Loucy (cell line): ENCODE data around the gene MYOZ2.

ENCODE experiments used
- H2AFZ ChIP-seq: fragments of 200-600 bp; sonication (generic); 2 replicates; pipeline ENCODE4 v1.6.0; 2016; ENCODE audit warnings: antibody characterized with exemption, mild to moderate bottlenecking, low read length, moderate library complexity
- H3F3A ChIP-seq: fragments of 200-600 bp; 2 replicates; pipeline ENCODE4 v1.6.0; 2016; ENCODE audit warnings: antibody characterized with exemption, low read depth, mild to moderate bottlenecking
- H3K27me3 ChIP-seq: fragments of 200-600 bp; sonication (generic); 2 replicates; pipeline ENCODE4 v1.6.1; 2014; ENCODE audit warnings: low read length, mild to moderate bottlenecking; ENCODE audit not compliant: insufficient read depth, poor library complexity, severe bottlenecking
- H3K36me3 ChIP-seq: fragments of 200-600 bp; sonication (generic); 2 replicates; pipeline ENCODE4 v1.6.1; 2016; ENCODE audit warnings: low read length; ENCODE audit not compliant: insufficient read depth
- H3K4me1 ChIP-seq: fragments of 200-600 bp; sonication (generic); 2 replicates; pipeline ENCODE4 v1.5.1; 2014; ENCODE audit warnings: low read length, mild to moderate bottlenecking; ENCODE audit not compliant: insufficient read depth, poor library complexity, severe bottlenecking
- H3K4me2 ChIP-seq: fragments of 200-600 bp; sonication (generic); 2 replicates; pipeline ENCODE4 v1.6.0; 2014; ENCODE audit warnings: antibody characterized with exemption, low read length, low read depth, mild to moderate bottlenecking; ENCODE audit not compliant: poor library complexity, severe bottlenecking
- H3K4me3 ChIP-seq: fragments of 200-600 bp; sonication (generic); 2 replicates; pipeline ENCODE4 v1.5.1; 2014; ENCODE audit warnings: low read length, mild to moderate bottlenecking, mixed read lengths; ENCODE audit not compliant: poor library complexity, severe bottlenecking
- H3K79me2 ChIP-seq: fragments of 200-600 bp; sonication (generic); 2 replicates; pipeline ENCODE4 v1.6.1; 2014; ENCODE audit warnings: low read length; ENCODE audit not compliant: insufficient read depth
- H3K9ac ChIP-seq: fragments of 200-600 bp; sonication (generic); 2 replicates; pipeline ENCODE4 v1.6.0; 2014; ENCODE audit warnings: mild to moderate bottlenecking, low read depth, low read length, moderate library complexity; ENCODE audit not compliant: poor library complexity, severe bottlenecking
- H3K9me2 ChIP-seq: fragments of 200-600 bp; sonication (generic); replicated peaks from 2 replicates; pipeline ENCODE4 v1.6.1; 2016; ENCODE audit warnings: low read depth, low read length, mixed read lengths
- H3K9me3 ChIP-seq: fragments of 200-600 bp; sonication (generic); 2 replicates; pipeline ENCODE4 v1.6.1; 2014; ENCODE audit warnings: mild to moderate bottlenecking, antibody characterized with exemption, low read length, low read depth; ENCODE audit not compliant: insufficient read depth
- H4K20me1 ChIP-seq: fragments of 200-600 bp; sonication (generic); 2 replicates; pipeline ENCODE4 v1.6.0; 2014; ENCODE audit warnings: antibody characterized with exemption, low read length, mild to moderate bottlenecking; ENCODE audit not compliant: insufficient read depth, poor library complexity, severe bottlenecking
- EZH2phosphoT487 ChIP-seq: fragments of 200-600 bp; IDR thresholded peaks from 2 replicates; pipeline ENCODE4 v1.6.1; 2018; ENCODE audit warnings: antibody characterized with exemption, mild to moderate bottlenecking, moderate library complexity, borderline replicate concordance
- TF ChIP-seq, protein P1 (sequence below): fragments of 200-600 bp; sonication (generic); conservative IDR thresholded peaks from 2 replicates; pipeline ENCODE4 v1.5.1; 2014; ENCODE audit warnings: mild to moderate bottlenecking, antibody characterized with exemption, low read length

Gene MYOZ2

DNA sequence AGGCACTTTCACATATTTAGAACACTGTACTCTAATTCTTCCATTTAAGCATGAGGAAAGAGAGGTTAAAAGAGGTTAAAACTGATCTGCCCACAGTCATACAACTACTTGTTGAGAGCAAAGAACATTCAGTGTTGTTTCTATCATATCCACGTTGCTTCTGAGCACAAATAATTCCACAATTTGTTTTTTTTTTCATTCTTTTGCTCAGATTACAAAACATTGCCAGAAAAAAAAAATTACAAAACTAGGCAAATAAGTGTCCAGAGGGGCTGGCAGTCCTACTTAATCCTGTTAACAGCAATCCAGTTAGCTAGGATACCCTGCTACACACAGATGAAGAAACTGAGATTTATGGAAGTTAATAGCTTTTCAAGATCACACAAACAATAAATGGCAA, 70.5 kb downstream of the MYOZ2 start:
- Histone ChIP-seq H3F3A (no peaks in the 10 kb centered on the region), H3K4me3 (no peak overlapping the region), H3K4me1 (no peaks in the 10 kb centered on the region), H3K9ac (no peak overlapping the region), H3K27me3 (no peaks in the 10 kb centered on the region), H4K20me1 (no peaks in the 10 kb centered on the region), H3K36me3 (no peaks in the 10 kb centered on the region), H3K9me3 (no peaks in the 10 kb centered on the region), H3K9me2 (no peaks in the 10 kb centered on the region), H3K4me2 (no peak overlapping the region), H2AFZ (no peak overlapping the region), H3K79me2 (no peaks in the 10 kb centered on the region)
- no peak for TF ChIP-seq EZH2phosphoT487

DNA sequence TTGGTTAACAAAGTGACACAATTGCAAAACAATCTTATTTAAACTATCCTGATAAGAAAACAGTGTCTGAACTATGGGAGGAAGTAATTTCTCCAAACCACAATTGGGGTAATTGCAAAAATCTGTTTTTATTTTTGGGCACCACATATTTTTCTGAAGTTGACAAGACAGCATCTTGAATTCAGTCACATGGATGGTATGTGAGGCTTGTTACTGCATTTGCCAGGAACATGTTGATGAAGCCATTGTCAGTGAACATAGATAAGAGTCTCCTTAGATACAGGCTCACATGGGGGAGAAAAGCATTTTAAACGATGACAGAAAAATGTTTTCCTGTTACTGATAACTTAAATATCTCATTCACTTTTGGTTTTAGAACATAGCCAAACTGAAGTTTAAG, 71.4 kb downstream of the MYOZ2 start:
- H3K36me3 ChIP-seq = no peaks in the 10 kb centered on the region
- no peaks in the 10 kb centered on the region for H3K27me3 ChIP-seq
- H3K79me2 ChIP-seq = no peaks in the 10 kb centered on the region
- TF ChIP-seq EZH2phosphoT487 = no peak
- TF ChIP-seq, protein P1, sequence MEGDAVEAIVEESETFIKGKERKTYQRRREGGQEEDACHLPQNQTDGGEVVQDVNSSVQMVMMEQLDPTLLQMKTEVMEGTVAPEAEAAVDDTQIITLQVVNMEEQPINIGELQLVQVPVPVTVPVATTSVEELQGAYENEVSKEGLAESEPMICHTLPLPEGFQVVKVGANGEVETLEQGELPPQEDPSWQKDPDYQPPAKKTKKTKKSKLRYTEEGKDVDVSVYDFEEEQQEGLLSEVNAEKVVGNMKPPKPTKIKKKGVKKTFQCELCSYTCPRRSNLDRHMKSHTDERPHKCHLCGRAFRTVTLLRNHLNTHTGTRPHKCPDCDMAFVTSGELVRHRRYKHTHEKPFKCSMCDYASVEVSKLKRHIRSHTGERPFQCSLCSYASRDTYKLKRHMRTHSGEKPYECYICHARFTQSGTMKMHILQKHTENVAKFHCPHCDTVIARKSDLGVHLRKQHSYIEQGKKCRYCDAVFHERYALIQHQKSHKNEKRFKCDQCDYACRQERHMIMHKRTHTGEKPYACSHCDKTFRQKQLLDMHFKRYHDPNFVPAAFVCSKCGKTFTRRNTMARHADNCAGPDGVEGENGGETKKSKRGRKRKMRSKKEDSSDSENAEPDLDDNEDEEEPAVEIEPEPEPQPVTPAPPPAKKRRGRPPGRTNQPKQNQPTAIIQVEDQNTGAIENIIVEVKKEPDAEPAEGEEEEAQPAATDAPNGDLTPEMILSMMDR = no peak
- H3F3A ChIP-seq = no peaks in the 10 kb centered on the region
- H4K20me1 ChIP-seq = no peaks in the 10 kb centered on the region
- no peak overlapping the region for H2AFZ ChIP-seq
- no peak overlapping the region for H3K4me2 ChIP-seq
- no peaks in the 10 kb centered on the region for H3K9me3 ChIP-seq
- no peaks in the 10 kb centered on the region for H3K4me1 ChIP-seq
- H3K9ac ChIP-seq = no peak overlapping the region
- no peaks in the 10 kb centered on the region for H3K9me2 ChIP-seq
- H3K4me3 ChIP-seq = no peak overlapping the region

DNA sequence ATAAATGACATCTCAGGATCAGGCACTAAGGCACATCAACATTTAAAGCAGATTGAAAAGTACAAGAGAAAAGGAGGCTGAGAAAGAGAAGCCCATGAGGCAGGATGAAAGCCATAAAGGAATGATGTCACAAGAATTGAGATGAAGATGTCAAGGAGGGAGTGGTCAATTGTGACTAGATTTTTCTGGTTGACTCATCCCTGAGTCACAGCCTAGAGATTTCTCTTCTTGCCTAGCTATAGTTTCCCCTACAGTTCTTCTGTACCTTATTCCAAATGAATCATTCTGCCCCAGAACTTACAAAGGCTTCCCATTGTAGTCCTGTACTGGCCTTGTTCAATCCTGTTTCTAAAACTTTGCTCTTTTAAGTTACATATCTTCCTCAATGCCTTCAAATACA, 73.4 kb downstream of the MYOZ2 start:
- Histone ChIP-seq H3K79me2 (no peaks in the 10 kb centered on the region), H3K9ac (no peak overlapping the region), H3K4me3 (no peak overlapping the region), H4K20me1 (no peaks in the 10 kb centered on the region), H3K36me3 (no peaks in the 10 kb centered on the region), H3K9me2 (no peaks in the 10 kb centered on the region), H3K4me1 (no peaks in the 10 kb centered on the region), H3K9me3 (no peaks in the 10 kb centered on the region), H2AFZ (no peak overlapping the region), H3K4me2 (no peak overlapping the region), H3F3A (no peaks in the 10 kb centered on the region), H3K27me3 (no peaks in the 10 kb centered on the region)
- no peak for TF ChIP-seq EZH2phosphoT487
- TF ChIP-seq, protein P1 = no peak

DNA sequence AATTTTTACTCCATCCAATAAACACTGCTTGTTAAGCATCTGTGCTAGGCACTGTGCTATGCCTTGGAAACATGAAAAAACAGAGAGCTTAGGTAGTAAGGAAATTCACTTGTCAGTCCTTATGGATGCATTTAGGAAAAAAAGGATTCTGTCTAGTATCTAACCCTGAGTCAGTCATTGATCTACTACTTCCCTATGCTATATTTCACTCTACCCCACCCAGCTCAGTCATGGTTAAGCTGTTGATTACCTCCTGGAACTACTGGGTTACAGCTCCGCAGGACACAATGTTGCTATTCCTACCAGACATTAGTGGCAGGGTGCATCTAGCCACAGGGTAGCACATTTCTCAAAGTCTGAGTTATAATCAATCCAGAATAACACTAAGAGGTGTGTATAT, 74.0 kb downstream of the MYOZ2 start:
- Histone ChIP-seq H2AFZ (no peak overlapping the region), H3K36me3 (no peaks in the 10 kb centered on the region), H3K4me3 (no peak overlapping the region), H3K4me2 (no peak overlapping the region), H3K4me1 (no peaks in the 10 kb centered on the region), H3K27me3 (no peaks in the 10 kb centered on the region), H3F3A (no peaks in the 10 kb centered on the region), H3K9me3 (no peaks in the 10 kb centered on the region), H4K20me1 (no peaks in the 10 kb centered on the region), H3K9me2 (no peaks in the 10 kb centered on the region), H3K9ac (no peak overlapping the region), H3K79me2 (no peaks in the 10 kb centered on the region)
- no peak for TF ChIP-seq EZH2phosphoT487
- TF ChIP-seq, protein P1 = no peak
